GM06990 (cell line): ENCODE measurements around the gene GPR39.

ENCODE experiments used
- DNase-seq: peaks from one replicate; pipeline ENCODE4 v3.0.0-alpha.2; 2011; ENCODE audit not compliant: insufficient read length; ENCODE audit errors: extremely low read depth
- H3K27me3 ChIP-seq: replicated peaks from 2 replicates; pipeline ENCODE4 v1.6.0; 2011; ENCODE audit warnings: low read length; ENCODE audit not compliant: control insufficient read depth, insufficient read depth
- H3K36me3 ChIP-seq: 2 replicates; pipeline ENCODE4 v1.5.1; 2011; ENCODE audit warnings: low read length; ENCODE audit not compliant: control insufficient read depth, insufficient read depth
- H3K4me3 ChIP-seq: replicated peaks from 2 replicates; pipeline ENCODE4 v1.5.1; 2011; ENCODE audit warnings: low read depth, mild to moderate bottlenecking, control low read depth, low read length
- CTCF ChIP-seq: IDR thresholded peaks from 2 replicates; pipeline ENCODE4 v1.5.1; 2011; ENCODE audit warnings: low read length, control low read depth, mild to moderate bottlenecking, inconsistent platforms; ENCODE audit not compliant: insufficient read depth, poor library complexity, severe bottlenecking

GPR39 gene

GRCh38 chr2:132557694-132558093 is 141.1 kb downstream of the GPR39 start:
- H3K4me3 ChIP-seq = no peak overlapping the region
- H3K36me3 ChIP-seq = no peaks in the 10 kb centered on the region
- H3K27me3 ChIP-seq = no peaks in the 10 kb centered on the region
- DNase-seq = no peak
- no peak for TF ChIP-seq CTCF

- no peak for TF ChIP-seq CTCF
- Histone ChIP-seq H3K4me3 (no peak overlapping the region), H3K27me3 (no peaks in the 10 kb centered on the region), H3K36me3 (no peaks in the 10 kb centered on the region)
- DNase-seq = no peak
Measured at GRCh38 chr2:132559326-132559725, 142.7 kb downstream of the GPR39 start.

GRCh38 chr2:132559921-132560320 is 143.3 kb downstream of the GPR39 start:
- no peak for TF ChIP-seq CTCF
- DNase-seq = no peak
- Histone ChIP-seq H3K4me3 (no peak overlapping the region), H3K36me3 (no peaks in the 10 kb centered on the region), H3K27me3 (no peaks in the 10 kb centered on the region)

- no peak for DNase-seq
- TF ChIP-seq CTCF = no peak
- Histone ChIP-seq H3K27me3 (no peaks in the 10 kb centered on the region), H3K36me3 (no peaks in the 10 kb centered on the region), H3K4me3 (no peak overlapping the region)
Measured at GRCh38 chr2:132560562-132560961, 144.0 kb downstream of the GPR39 start.

GRCh38 chr2:132562245-132562644 is 145.6 kb downstream of the GPR39 start:
- no peak for TF ChIP-seq CTCF
- Histone ChIP-seq H3K27me3 (no peaks in the 10 kb centered on the region), H3K4me3 (no peak overlapping the region), H3K36me3 (no peaks in the 10 kb centered on the region)
- no peak for DNase-seq

GRCh38 chr2:132564065-132564464 is 147.5 kb downstream of the GPR39 start:
- DNase-seq = no peak
- Histone ChIP-seq H3K4me3 (no peak overlapping the region), H3K27me3 (no peaks in the 10 kb centered on the region), H3K36me3 (no peaks in the 10 kb centered on the region)
- TF ChIP-seq CTCF = no peak
